Kidney (tissue), 14 donors: ENCODE measurements around the gene GIMAP8. TPM values are rescaled to one million over a fixed set of nuclear protein-coding genes. Genes with fewer than 3 reads are reported as not detected.

ENCODE experiments used
- DNase-seq, 5 donors: peaks; one replicate each; pipeline ENCODE4 v3.0.0-alpha.2; 2013 to 2020
- FAIRE-seq: peaks from 2 replicates; lab custom pipeline; 2012; peaks lifted over from hg19 to GRCh38; lab: Jason Lieb, UNC
- H3K27ac ChIP-seq, 2 donors: one replicate each; pipeline ENCODE4 v1.7.0; 2013; ENCODE audit warnings: low read depth in 2 of 2, low read length in 2 of 2, inconsistent platforms in 1 of 2
- H3K27me3 ChIP-seq: one replicate; pipeline ENCODE4 v1.7.1; 2013; ENCODE audit warnings: low read length, inconsistent platforms; ENCODE audit not compliant: control insufficient read depth, insufficient read depth
- H3K36me3 ChIP-seq, 3 donors: one replicate each; pipeline versions ENCODE4 v1.7.0 to v1.7.1; 2013; ENCODE audit warnings: low read length in 3 of 3, control low read depth in 1 of 3, inconsistent platforms in 1 of 3; ENCODE audit not compliant: insufficient read depth in 3 of 3, control insufficient read depth in 2 of 3
- H3K4me1 ChIP-seq, 3 donors: one replicate each; pipeline versions ENCODE4 v1.7.0 to v1.7.1; 2013; ENCODE audit warnings: low read length in 3 of 3, inconsistent platforms in 1 of 3, low read depth in 1 of 3; ENCODE audit not compliant: control insufficient read depth in 2 of 3, insufficient read depth in 2 of 3
- H3K4me3 ChIP-seq, 3 donors: one replicate each; pipeline versions ENCODE4 v1.7.0 to v1.8.1; 2013; ENCODE audit warnings: low read length in 3 of 3, control low read depth in 1 of 3, inconsistent platforms in 1 of 3
- H3K9ac ChIP-seq, 3 donors: one replicate each; pipeline versions ENCODE4 v1.7.0 to v1.7.1; 2013; ENCODE audit warnings: low read length in 3 of 3, control low read depth in 1 of 3, inconsistent platforms in 1 of 3
- H3K9me3 ChIP-seq, 3 donors: one replicate each; pipeline versions ENCODE4 v1.7.0 to v1.7.1; 2013; ENCODE audit warnings: low read length in 3 of 3, control low read depth in 1 of 3, inconsistent platforms in 1 of 3; ENCODE audit not compliant: control insufficient read depth in 2 of 3, insufficient read depth in 1 of 3
- CTCF ChIP-seq: IDR thresholded peaks from 3 replicates; pipeline ENCODE4 v1.5.1; 2012; ENCODE audit warnings: mild to moderate bottlenecking, moderate library complexity, borderline replicate concordance; ENCODE audit not compliant: insufficient read depth; ENCODE audit errors: extremely low read depth
- intact Hi-C: fragments of 100-400 bp; cut with DNase I; formaldehyde crosslinking; loops from one replicate; pipeline ENCODE4 v1.11.1; 2022
- polyA plus RNA-seq: library from polyadenylated mRNA; stranded (reverse); fragments of 350-450 nt; fragmentation: Illumina TruSeq; extraction: RNeasy Lipid Tissue Mini Kit (QIAGEN cat#74804); gene quantifications from one replicate; pipeline ENCODE4 v1.2.3, GENCODE V29; 2014; ENCODE audit warnings: low read depth, low replicate concordance; ENCODE audit not compliant: insufficient read depth
- total RNA-seq: library from RNA; stranded (reverse); fragmentation: NEBNext Ultra II Directional; extraction: Animal tissue kit (Norgen Biotek cat#: 25700); gene quantifications from one replicate; pipeline ENCODE4 v1.2.1, GENCODE V29; 2021
- donor health status: control.
- donor health status: control.
- donor health status: control.
- donor health status: control.
- donor health status: control.
- donor health status: DM: yes; HTN: yes; CAD: no.
- donor health status: Normal renal cell carcinoma (clear cell type).

GIMAP8 gene
- total and polyA plus RNA-seq, 2 donors from 2014 or later: 10.2 to 24.3 TPM

- Histone ChIP-seq H3K4me3 (no peak overlapping the region), H3K27ac (no peak overlapping the region), H3K4me1 (no peaks in the 10 kb centered on the region), H3K27me3 (no peaks in the 10 kb centered on the region), H3K36me3 (no peaks in the 10 kb centered on the region), H3K9ac (no peak overlapping the region), H3K9me3 (no peaks in the 10 kb centered on the region)
- intact Hi-C loops: no loop called here
- no peak for FAIRE-seq
- no peak for TF ChIP-seq CTCF
- DNase-seq: no peak
These were observed 15.4 kb upstream of the GIMAP8 start for GRCh38 chr7:150435047-150435389.

- H3K9ac ChIP-seq: no peak overlapping the region
- H3K36me3 ChIP-seq: no peaks in the 10 kb centered on the region
- H3K27me3 ChIP-seq: no peaks in the 10 kb centered on the region
- TF ChIP-seq CTCF: no peak
- H3K4me3 ChIP-seq: no peak overlapping the region
- no peak overlapping the region for H3K27ac ChIP-seq
- H3K4me1 ChIP-seq: no peaks in the 10 kb centered on the region
- no peak for DNase-seq
- intact Hi-C loops: no loop called here
- H3K9me3 ChIP-seq: no peaks in the 10 kb centered on the region
- no peak for FAIRE-seq
These were observed 14.9 kb upstream of the GIMAP8 start for GRCh38 chr7:150435390-150436073.

DNA sequence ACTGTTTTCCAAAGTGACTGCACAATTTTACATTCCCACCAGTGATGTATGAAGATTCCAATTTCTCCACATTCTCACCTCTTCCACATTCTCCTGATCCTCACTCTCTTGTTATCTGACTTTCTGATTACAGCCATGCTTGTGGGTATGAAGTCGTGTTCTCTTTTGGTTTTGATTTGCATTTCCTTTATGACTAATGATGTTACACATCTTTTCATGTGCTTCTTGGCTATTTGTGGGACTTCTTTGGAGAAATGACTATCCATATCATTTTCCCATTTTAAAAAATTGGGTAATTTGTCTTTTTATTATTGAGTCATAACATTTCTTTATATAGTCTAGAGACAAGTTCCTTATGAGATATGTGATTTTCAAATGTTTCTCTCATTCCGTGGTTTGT, 10.5 kb upstream of the GIMAP8 start:
- Histone ChIP-seq H3K9ac (no peak overlapping the region), H3K27me3 (no peaks in the 10 kb centered on the region), H3K4me1 (no peaks in the 10 kb centered on the region), H3K36me3 (no peaks in the 10 kb centered on the region), H3K9me3 (peaks cover 0 to 4% (median 0%) of the 10 kb centered on the region in 3 donors), H3K4me3 (no peak overlapping the region), H3K27ac (no peak overlapping the region)
- FAIRE-seq (no peak), DNase-seq (no peak)
- no peak for TF ChIP-seq CTCF
- intact Hi-C loops: no loop called here

DNA sequence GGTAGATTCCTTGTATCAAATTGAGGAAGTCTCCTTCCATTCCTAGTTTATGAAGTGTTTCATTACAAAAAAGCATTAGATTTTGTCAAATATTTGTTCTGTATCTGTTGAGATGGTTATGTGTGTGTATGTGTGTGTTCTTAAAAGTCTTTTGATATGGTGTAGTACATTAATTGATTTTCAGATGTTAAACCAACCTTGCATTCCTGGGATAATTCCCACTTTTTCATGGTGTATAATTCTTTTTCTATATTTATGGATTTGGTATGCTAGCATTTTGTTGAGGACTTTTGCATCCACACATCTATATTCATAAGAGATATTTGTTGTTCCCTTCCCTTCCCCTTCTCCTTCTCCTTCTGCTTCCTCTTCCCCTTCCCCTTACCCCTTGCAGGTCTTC, 8.9 kb upstream of the GIMAP8 start:
- H3K9me3 ChIP-seq: peaks cover 0 to 4% (median 0%) of the 10 kb centered on the region in 3 donors
- H3K27me3 ChIP-seq: no peaks in the 10 kb centered on the region
- no peaks in the 10 kb centered on the region for H3K4me1 ChIP-seq
- H3K4me3 ChIP-seq: no peak overlapping the region
- H3K36me3 ChIP-seq: no peaks in the 10 kb centered on the region
- DNase-seq (no peak), FAIRE-seq (no peak)
- no peak overlapping the region for H3K27ac ChIP-seq
- no peak overlapping the region for H3K9ac ChIP-seq
- TF ChIP-seq CTCF: no peak
- intact Hi-C loops: no loop called here
